ENCODE results near the gene CPTP.

Gene CPTP

GRCh38 chr1:1348420-1349255 lies 24.0 kb downstream of the CPTP start:
- no peak for DNase-seq (ENCODE audit: low read depth, low spot score)

DNA sequence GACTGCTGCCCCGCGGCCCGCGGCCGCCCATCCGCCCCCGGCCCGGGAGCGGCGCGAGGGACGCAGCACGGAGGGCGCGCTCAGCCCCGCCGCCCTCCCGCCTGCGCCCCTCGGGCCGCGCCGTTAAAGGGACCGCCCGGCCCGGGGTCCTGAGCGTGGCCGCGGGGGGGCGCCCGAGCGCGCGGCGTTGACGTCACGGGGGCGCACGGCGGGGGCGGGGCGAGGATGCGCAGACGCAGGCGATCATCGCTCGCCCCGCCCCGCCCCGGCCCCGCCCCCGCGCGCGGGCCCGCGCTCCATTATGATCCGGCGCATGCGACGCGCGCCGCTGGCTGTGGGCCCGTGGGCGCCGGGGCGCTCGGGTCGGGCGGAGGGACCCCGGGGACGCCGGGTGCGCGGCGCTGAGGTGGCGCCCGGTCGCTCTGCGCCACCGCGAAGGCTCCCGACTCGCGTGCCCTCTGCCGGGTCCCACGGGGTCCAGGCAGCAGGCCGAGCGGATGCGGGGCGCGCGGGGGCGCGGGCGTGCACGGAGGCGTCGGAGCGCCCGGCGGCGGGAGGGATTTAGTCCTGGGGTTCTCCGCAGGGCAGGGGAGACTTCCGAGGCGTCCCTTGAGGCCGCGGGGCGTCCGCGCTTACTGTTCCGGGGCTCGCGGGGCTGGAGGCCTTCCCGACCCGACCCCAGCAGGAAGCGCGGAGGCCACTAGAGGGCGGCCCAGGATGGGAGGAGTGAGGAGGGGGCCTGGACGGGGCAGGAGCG lies 24.8 kb downstream of the CPTP start, which contains the start of gene DVL1:
DVL1 (minus strand) TSS at position 163 of the 757 bp plus-strand sequence. CDS start 353 bp downstream, outside the sequence.
- DNase-seq (ENCODE audit: low read depth, low spot score): no peak

DNA sequence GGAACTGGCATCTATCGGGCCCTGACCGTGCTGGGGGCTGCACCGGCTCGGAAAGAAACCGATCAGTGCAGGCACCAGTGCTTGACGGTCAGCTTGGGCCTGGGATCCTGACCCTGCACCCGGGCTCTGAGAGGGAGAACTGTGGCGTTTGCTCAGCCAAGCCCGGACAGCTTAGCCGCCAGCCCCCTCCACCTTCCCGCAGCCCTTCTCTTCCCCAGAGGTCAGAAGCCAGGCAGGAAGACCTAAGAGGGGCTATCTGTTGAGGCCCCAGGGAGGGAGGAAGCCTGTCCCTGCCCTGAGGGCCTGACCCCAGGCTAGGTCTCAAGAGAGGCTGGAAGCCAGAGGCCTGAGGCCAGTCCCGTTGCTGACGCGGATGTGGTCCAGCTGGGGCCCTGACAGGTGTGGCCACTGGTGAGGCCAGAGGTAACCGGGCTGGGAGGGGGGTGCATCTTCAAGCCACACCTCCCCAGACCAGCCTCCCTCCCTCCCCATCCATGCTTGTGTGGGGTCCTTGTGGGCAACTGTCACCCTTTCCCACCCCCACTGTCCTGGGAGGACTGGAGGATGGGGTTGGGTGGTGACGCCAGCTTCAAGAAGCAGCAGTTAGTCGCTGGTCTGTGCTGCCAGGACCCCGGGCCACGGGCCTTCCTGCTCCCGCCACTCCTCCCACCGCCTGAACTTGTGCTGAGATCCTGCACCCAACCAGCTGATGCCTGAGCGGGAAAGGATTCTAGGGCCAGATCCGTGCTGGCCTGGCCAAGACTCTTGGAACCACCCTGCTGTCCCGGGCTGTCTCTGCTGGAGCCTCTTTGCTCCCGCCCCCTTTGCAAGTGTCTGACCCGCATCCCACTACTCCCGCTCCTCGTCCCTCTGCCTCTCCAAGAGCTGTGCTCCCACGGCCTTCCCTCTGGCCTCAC lies 27.2 kb downstream of the CPTP start:
- no peak for DNase-seq (ENCODE audit: low read depth, low spot score)

DNA sequence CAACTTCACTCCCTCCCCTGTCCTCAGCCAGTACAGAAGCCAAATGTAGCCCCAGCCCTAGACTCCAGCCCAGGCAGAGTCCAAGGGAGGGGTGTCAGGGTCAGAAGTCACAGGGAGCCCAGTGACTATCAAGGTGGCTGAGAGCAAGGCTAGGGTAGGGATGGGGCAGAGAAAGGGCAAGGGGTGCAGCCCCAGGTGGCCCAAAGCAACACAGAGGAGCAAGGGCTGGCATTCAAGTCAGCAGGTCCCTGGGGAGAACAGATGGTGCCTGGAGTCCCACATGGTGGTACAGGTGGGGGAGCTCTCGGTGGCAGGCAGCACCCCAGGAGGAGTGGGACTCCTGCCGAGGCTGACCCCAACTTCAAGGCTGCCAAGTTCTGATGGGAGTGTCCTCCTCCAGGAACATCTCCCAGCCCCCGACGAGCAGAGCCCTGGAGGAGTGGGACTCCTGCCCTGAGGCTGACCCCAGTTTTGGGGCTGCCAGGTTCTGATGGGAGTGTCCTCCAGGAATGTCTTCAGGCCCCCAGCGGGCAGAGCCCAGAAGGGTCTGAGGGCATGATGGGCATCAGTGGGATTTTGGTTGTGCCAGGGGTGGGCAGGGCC lies 28.3 kb downstream of the CPTP start:
- no peak for DNase-seq (ENCODE audit: low read depth, low spot score)

GRCh38 chr1:1353389-1354151 lies 29.0 kb downstream of the CPTP start:
- DNase-seq (ENCODE audit: low read depth, low spot score): no peak

DNA sequence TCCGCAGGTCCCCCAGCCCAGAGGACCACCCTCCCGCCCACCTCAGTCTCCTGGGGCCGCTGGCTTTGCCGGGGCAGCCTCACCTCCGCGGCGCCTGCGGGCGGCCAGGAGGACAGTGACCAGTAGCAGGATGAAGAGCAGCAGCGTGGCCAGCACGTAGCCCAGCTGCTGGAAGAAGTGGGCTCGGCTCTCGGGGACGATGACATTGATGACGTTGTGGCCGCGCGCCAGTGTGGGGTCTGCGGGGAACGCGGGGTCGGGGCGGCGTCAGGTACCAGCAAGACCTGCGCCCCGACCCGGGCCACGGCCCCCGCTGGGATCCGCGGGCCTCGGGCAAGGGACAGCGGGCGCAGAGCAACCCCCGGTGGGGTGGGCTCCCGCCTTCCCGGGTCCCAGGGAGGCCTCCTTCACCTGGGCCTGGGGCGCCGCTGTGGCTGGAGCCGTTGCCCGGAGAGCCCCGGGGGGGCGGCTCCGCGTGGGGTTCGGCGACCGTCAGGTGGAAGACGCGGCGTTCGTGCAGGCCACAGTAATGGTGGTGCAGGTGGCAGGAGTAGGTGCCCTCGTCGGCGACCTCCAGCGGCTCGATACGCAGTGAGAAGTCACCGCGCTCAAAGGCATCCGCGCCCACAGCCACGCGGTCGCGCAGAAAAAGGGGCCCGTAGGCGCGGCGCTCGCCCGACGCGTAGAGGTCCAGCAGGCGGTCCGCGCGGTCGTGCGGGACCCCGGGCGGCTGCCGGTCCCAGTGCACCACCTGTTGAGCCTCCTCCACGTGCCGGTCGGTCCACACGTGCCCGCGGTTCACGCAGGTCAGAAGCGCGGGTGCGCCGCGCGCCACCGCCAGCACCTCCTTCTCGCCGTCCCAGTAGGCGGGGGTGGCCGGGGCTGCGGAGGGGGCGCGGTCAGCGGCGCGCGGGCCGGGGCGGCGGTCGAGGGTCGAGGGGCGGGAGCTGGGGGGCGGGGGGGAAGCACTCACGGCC lies 30.0 kb downstream of the CPTP start:
- DNase-seq (ENCODE audit: low read depth, low spot score): no peak

DNA sequence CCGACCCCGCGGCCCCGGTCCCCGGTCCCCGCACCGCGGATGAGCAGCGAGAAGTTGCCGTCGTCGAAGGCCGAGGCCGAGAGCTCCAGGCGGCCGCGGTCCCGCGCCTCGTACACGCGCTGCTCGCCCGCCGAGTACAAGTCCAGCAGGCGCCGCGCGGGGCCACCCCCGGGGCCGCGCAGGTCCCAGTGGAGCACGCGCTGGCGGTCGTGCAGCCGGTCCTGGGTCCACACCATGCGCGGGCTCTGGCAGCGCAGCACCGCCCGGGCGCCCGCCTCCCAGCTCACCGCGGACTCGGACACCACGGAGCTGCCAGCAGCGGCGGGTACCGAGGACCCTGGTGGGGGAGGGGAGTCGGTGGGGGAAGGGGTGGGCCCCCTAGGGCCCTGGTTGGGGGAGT lies 30.8 kb downstream of the CPTP start:
- DNase-seq (ENCODE audit: low read depth, low spot score): no peak

DNA sequence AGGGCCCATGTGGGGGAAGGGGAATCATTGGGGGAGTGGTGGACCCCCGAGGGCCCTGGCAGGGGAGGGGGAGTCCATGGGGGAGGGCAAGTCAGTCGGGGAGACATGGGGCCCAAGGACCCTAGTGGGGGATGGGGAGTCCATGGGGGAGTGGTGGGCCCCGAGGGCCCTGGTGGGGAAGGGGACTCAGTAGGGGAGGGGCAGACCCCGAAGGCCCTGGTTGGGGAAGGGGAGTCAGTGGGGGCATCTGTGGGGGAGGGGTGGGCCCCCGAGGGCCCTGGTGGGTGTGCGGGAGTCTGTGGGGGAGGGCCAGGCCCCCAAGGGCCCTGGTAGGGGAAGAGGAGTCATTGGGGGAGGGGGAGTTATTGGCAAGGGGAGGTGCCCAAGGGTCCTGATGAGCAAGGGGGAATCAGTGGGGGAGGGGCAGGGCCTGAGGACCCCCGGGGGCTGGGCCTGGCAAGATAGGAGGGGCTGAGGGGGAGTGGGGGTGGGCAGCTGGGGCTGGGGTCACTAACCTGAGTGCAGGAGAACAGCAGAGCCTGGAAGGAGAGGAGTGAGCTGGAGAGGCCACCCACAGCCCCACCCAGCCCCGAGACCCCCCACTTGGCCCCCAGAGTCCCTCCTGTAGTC lies 31.7 kb downstream of the CPTP start:
- DNase-seq (ENCODE audit: low read depth, low spot score): no peak

DNA sequence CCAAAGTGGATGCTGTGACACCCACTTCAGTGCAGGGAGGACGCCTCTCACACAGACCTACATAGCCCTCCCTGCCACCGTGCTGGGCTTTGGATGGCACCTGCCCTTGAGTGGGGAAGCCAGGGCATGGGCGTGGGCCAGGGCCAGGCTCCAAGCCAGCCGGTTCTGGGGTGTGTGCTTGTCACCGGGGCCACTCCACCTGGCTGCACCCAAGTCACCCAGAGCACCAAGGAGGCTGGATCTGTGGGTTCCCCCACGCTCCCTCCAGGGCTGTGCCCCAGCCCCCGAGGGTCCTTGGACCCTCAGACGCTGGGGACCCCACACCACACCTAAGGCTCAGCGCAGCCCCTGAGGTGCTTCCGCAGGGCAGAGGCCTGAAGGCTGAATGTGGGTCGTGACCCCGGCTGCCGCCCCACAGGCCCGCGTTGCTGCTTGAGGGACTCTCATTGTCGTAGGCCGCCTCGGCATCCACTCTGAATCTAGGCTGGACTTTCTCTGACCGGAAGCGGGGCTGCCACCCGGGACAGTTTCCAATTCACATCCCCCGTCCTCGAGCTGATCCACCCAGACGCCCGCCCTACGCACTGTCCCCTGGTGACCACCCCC lies 32.3 kb downstream of the CPTP start:
- no peak for DNase-seq (ENCODE audit: low read depth, low spot score)

- DNase-seq (ENCODE audit: low read depth, low spot score): no peak
These were observed 33.4 kb downstream of the CPTP start for GRCh38 chr1:1357871-1358432.

DNA sequence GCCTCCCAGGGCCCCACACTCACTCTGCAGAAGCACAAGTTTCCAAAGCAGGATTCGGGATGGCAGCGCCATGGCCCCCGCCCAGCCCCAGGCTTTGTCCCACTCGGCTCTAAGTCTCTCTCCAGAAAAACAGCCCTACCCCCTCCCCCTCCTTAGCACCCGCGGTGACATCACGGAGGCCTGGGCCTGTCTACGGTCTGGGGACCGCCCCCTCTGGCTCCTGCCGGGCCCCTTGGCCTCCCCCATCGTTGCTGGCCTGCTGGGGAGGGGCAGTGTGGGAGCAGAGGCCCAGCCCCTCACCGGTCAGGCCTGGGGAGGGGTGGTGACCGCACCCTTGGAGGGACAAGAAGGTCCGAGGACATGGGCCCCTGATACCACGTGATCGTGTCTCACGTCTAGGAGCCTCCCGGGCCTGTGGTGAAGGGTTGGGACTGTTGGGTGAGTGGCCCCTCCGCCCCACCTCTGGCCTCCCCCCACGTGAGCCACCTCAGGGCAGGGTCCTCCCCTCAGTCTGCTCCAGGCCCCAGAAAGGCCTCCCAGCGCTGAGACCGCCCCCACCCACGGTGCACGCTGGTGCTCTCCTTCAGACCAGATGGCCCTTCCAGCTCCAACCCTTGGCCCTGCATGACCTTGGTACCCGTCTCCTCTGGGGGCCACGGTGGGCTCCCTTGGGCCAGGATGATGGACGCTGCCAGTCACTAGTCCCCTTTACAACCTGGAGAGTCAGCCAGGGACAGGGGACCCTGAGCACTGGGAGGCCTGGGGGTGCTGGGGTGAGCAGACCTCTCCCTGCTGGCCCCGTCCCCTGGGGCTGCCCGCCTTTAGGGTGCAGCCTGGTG lies 34.0 kb downstream of the CPTP start, which contains the start of gene MXRA8:
MXRA8 (minus strand) TSS at position 123 of the 839 bp plus-strand sequence; CDS start at position 72, 51 bp downstream.
- DNase-seq (ENCODE audit: low read depth, low spot score): peak; percentile 66

- peak; percentile 84 for DNase-seq (ENCODE audit: low read depth, low spot score)
These were observed 34.7 kb downstream of the CPTP start for GRCh38 chr1:1359308-1359663.

GRCh38 chr1:1359664-1360468 lies 35.3 kb downstream of the CPTP start:
- peak; percentile 80 for DNase-seq (ENCODE audit: low read depth, low spot score)

GRCh38 chr1:1360506-1361169 lies 36.0 kb downstream of the CPTP start:
- no peak for DNase-seq (ENCODE audit: low read depth, low spot score)

DNA sequence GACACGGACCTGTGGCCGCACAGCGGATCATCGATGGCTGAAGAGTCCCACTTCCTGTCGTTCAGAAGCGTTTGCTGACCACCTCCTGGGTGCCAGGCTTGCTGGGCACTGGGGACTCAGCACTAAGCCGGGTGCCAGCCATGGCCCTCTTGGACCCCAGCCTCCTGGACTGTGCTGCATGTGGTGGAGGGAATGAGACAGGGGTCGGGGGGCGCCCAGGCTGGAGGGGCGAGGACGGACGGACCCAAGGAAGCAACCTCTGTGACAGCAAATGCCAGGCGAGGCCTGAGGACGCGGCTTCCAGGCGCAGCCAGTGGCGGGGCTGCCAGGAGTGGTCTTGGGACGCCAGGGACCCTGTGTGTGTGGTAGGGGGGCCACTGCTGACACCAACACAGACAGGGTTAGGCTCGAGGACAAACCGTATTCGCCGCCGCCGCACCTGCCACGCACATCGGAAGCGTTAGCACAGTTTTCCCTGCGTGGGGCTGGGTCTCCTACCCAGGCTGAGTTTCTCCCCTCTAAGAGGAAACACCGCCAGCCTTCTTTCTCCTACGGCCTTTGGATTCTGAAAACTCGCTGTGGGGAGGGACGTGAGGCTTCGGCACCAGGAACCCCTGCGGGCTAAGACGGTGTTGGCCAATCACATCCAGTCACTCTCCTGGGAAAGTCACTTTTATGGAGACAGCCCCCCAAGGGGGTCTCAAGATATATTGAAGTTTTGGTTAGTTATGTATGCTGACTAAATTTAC lies 36.8 kb downstream of the CPTP start:
- DNase-seq (ENCODE audit: low read depth, low spot score): no peak

Measured in smooth muscle cell of the brain vasculature (primary cell).